ENCODE measurements around the gene ZNF622. TPM values are rescaled to one million over a fixed set of nuclear protein-coding genes. Genes with fewer than 3 reads are reported as not detected.

The ZNF622 gene
- total and polyA plus RNA-seq, 8 donors, result 19.3 to 52.1 (median 26.5) TPM

DNA sequence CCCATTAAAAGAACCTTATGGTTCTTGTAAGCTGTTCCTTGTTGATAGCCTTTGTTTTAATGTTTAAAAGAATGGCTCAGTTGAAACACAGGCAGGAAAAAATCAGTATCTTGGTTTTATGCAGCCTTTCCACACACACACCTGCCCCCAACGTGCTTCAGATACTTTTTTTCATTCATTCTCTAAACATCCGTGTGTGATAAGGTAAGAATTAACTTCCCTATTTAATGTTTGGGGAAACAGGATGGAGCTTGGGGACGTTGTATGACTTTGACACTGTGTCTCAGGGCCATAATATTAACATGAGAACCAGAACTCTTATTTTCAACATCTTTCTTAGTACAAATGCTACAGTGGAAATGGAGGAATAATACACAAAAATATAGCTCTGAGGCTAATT is 5.8 kb upstream of the ZNF622 start:
- Histone ChIP-seq H3K27me3 (no peaks in the 10 kb centered on the region), H3K36me3 (peaks cover 0 to 5% (median 0%) of the 10 kb centered on the region in 3 donors), H3K27ac (no peak overlapping the region), H3K4me3 (no peak overlapping the region), H3K9me3 (no peaks in the 10 kb centered on the region), H3K4me1 (peaks cover 12 to 29% (median 16%) of the 10 kb centered on the region in 3 donors)
- intact Hi-C loops (cut with DNase I), result no loop called here
- TF ChIP-seq, protein P1, sequence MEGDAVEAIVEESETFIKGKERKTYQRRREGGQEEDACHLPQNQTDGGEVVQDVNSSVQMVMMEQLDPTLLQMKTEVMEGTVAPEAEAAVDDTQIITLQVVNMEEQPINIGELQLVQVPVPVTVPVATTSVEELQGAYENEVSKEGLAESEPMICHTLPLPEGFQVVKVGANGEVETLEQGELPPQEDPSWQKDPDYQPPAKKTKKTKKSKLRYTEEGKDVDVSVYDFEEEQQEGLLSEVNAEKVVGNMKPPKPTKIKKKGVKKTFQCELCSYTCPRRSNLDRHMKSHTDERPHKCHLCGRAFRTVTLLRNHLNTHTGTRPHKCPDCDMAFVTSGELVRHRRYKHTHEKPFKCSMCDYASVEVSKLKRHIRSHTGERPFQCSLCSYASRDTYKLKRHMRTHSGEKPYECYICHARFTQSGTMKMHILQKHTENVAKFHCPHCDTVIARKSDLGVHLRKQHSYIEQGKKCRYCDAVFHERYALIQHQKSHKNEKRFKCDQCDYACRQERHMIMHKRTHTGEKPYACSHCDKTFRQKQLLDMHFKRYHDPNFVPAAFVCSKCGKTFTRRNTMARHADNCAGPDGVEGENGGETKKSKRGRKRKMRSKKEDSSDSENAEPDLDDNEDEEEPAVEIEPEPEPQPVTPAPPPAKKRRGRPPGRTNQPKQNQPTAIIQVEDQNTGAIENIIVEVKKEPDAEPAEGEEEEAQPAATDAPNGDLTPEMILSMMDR (IDR thresholded peaks at IDR 0.05), result no peak
- ATAC-seq (no peak), DNase-seq (no peak), FAIRE-seq (no peak)
- WGBS, 2 donors, result 19% methylated on average over 3 of the region's 3 CpGs

DNA sequence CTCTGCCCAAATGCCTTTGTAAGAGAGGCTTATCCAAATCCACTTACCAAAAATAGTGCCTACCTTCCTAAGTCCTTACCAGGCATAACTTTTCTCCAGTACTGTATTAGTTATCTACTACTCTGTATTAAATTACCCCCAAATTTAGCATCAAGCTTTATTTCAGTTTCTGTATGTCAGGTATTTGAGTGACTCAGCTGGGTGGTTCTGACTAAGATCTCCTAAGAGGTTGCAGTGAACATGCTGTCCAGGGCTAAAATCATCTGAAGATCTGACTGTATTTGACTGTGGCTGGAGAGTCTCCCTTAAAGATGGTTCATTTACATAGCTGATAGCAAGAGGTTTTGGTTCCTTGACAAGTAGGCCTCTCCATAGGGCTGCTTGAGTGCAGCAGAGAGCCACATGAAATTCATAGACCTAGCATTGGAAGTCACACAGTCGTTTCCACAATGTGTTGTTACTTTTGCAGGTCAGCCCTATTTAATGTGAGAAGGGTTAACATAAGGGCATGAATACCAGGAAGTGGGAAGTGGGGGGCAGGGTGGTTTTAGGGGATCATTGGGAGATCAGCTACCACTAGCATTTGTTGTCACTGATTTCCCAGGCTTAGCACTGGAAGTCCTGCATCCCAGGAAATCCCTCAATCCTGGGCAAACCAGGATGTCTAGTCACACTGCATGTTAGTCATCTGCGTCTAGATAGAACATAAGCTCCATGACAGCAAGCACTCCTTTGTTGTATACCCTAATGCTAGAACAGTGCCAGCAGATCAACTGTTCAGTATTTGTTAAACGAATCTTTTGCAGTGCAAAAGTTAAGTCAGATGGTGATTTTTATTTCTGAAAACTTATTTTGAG is 2.0 kb upstream of the ZNF622 start:
- FAIRE-seq (no peak), DNase-seq (no peak), ATAC-seq (no peak)
- Histone ChIP-seq H3K36me3 (peaks cover 0 to 9% (median under 1%) of the 10 kb centered on the region in 3 donors), H3K27me3 (no peaks in the 10 kb centered on the region), H3K9me3 (no peaks in the 10 kb centered on the region), H3K27ac (peak overlapping the region; percentile 18 to 92 (median 87)), H3K4me1 (peaks cover 16 to 41% (median 27%) of the 10 kb centered on the region in 3 donors), H3K4me3 (peak overlapping the region in 2 of 4 donors; percentile 69 to 89)
- 34 to 35% methylated on average over 3 of the region's 3 CpGs for WGBS, 2 donors
- TF ChIP-seq, protein P1 (IDR thresholded peaks at IDR 0.05), result no peak
- intact Hi-C loops (cut with DNase I), result no loop called here

DNA sequence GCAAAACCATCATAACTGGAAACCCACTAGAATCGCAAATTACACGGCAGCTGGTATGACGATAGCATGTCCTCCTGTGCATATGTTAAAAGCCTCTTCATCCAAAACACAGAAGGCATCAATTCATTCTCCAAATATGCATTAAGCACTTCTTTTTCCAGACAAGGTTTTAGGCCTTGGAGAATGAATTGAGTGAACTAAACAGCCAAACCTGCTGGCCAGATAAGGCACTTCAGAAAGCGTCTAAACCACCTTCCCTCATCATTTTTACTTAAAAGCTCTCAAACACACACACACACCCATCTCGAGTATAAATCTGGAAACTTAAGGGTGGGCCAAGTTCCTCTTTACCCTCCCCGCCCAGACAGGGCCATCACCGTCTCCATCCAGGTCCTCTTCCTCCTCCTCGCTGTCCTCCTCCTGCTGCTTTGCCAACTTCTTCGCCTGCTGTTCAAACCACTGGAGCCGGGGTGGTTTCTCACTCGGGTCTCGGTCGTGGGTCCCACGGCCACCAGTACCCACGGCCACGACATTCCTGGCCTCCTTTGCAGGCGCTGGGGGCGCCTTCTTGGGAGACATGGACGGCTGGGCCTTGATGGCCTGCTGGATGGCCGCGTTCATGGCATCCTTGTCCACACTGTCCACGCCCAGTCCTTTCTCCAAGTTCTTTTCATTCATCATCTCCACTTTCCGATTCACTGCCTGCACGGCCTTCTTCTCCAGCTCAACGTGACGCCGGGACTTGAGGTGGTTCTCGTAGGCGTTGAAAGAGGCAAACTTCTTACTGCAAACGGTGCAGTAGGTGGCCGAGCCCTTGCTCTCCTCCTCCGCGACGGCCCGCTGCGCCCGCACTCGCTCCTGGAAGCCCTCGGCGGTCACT is 696 bp downstream of the ZNF622 start:
- Histone ChIP-seq H3K27ac (peak overlapping the region; percentile 83 to 92 (median 87)), H3K9me3 (no peaks in the 10 kb centered on the region), H3K27me3 (no peaks in the 10 kb centered on the region), H3K36me3 (peaks cover 0 to 27% (median 10%) of the 10 kb centered on the region in 3 donors), H3K4me1 (peaks cover 24 to 50% (median 33%) of the 10 kb centered on the region in 3 donors), H3K4me3 (peak overlapping the region; percentile 69 to 95 (median 88))
- TF ChIP-seq, protein P1 (IDR thresholded peaks at IDR 0.05), result no peak
- peak in 2 of 6 donors; percentile 34 to 70 for DNase-seq
- ATAC-seq, result peak; percentile 1 to 7 (median 5)
- intact Hi-C loops (cut with DNase I), result no loop called here
- no peak for FAIRE-seq
- WGBS, 2 donors, result 3 to 4% methylated on average over 40 of the region's 40 CpGs

DNA sequence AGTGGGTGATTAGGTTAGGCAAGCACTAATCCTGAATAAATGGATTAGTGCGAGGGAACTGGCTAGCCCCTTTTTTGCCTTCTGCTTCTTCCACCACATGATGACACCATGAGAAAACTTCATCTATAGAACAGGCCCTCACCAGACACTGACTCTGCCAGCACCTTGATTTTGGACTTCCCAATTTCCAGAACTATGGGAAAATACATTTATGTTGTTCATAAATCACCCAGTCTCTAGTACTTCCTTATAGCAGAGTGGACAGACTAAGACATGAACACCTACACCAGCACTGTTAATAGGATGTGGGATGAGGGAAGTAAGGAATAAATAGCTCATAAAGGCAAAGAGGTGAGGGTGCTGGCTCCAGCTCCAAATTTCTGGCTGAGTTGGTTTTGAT is 1.4 kb downstream of the ZNF622 start:
- H3K9me3 ChIP-seq, result no peaks in the 10 kb centered on the region
- WGBS, 2 donors, result 45 to 65% methylated on average over 1 of the region's 1 CpG
- TF ChIP-seq, protein P1 (IDR thresholded peaks at IDR 0.05), result no peak
- H3K4me1 ChIP-seq, result peaks cover 27 to 52% (median 39%) of the 10 kb centered on the region in 3 donors
- intact Hi-C loops (cut with DNase I), result no loop called here
- peak overlapping the region in 2 of 4 donors; percentile 18 to 91 for H3K27ac ChIP-seq
- no peak for DNase-seq
- ATAC-seq, result no peak
- H3K27me3 ChIP-seq, result no peaks in the 10 kb centered on the region
- peaks cover 0 to 27% (median 10%) of the 10 kb centered on the region in 3 donors for H3K36me3 ChIP-seq
- FAIRE-seq, result no peak
- peak overlapping the region; percentile 69 to 95 (median 88) for H3K4me3 ChIP-seq
